ENCODE results near the gene PNPLA3.

GRCh38 chr22:43985532-43985931 lies 61.9 kb downstream of the PNPLA3 start:
- TF ChIP-seq CTCF (conservative IDR thresholded peaks at IDR 0.05; ENCODE audit: low read length), result no peak
- no peak for TF ChIP-seq EZH2phosphoT487 (IDR thresholded peaks at IDR 0.05; ENCODE audit: borderline replicate concordance, low read depth, low read length)

Data from OCI-LY7 (cell line).